H1 (cell line): ENCODE data around the gene CHD5. TPM values are rescaled to one million over a fixed set of nuclear protein-coding genes. Genes with fewer than 3 reads are reported as not detected.

Experiments used
- ATF3 ChIP-seq: IDR thresholded peaks from 2 replicates; pipeline ENCODE4 v1.6.1; 2011; ENCODE audit warnings: low read depth, mild to moderate bottlenecking, low read length; ENCODE audit not compliant: insufficient read depth
- CBX8 ChIP-seq: fragments of 300-800, 300-1000 bp; sonication (generic); IDR thresholded peaks from 2 replicates; pipeline ENCODE4 v1.7.1; 2016; ENCODE audit warnings: low read depth, low read length, borderline replicate concordance
- CHD2 ChIP-seq: IDR thresholded peaks from 2 replicates; pipeline ENCODE4 v1.6.1; 2012; ENCODE audit warnings: low read length, improper control_type of control experiment
- HDAC2 ChIP-seq, 2 experiments: fragments of 300-600 bp in 1 of 2; sonication (generic) in 1 of 2; IDR thresholded peaks; 2 replicates each; pipeline ENCODE4 v1.6.1; 2011 to 2012; ENCODE audit warnings: low read depth in 2 of 2, low read length in 2 of 2, mild to moderate bottlenecking in 2 of 2, moderate library complexity in 2 of 2, borderline replicate concordance in 1 of 2, inconsistent platforms in 1 of 2
- JUN ChIP-seq: IDR thresholded peaks from 2 replicates; pipeline ENCODE4 v1.6.1; 2011; ENCODE audit warnings: low read depth, mild to moderate bottlenecking, improper control_type of control experiment, low read length
- KDM4A ChIP-seq: IDR thresholded peaks from one replicate; pipeline ENCODE4 v1.7.1; 2012; ENCODE audit warnings: low read depth, mild to moderate bottlenecking, moderate library complexity, low read length, inconsistent platforms; ENCODE audit not compliant: severe bottlenecking
- SIN3A ChIP-seq, 2 experiments: IDR thresholded peaks in 1 of 2; conservative IDR thresholded peaks in 1 of 2; 2 replicates each; pipeline ENCODE4 v1.6.1; 2011 to 2012; ENCODE audit warnings: low read length in 2 of 2, improper control_type of control experiment in 1 of 2, low read depth in 1 of 2, mild to moderate bottlenecking in 1 of 2
- SP4 ChIP-seq: IDR thresholded peaks from 2 replicates; pipeline ENCODE4 v1.6.1; 2012; ENCODE audit warnings: low read length, inconsistent platforms
- polyA plus RNA-seq, 7 experiments: library from polyadenylated mRNA; depleted of rRNA in 3 of 7; stranded (reverse) in 5 of 7; unstranded in 2 of 7; fragments of >200 nt in 5 of 7; fragments of 200-250 nt in 2 of 7; gene quantifications; 1 replicate in 5 of 7; 2 replicates in 1 of 7; 4 replicates in 1 of 7; pipeline versions ENCODE4 v1.2.1 to v1.2.3, GENCODE V29; 2011 to 2013; ENCODE audit warnings: missing spikeins in 2 of 7, mixed read lengths in 2 of 7
- total RNA-seq: library from RNA; stranded (reverse); fragmentation: NEBNext Ultra II Directional; extraction: Animal tissue kit (Norgen Biotek cat#: 25700); gene quantifications from 2 replicates; pipeline ENCODE4 v1.2.1, GENCODE V29; 2021

The CHD5 gene
- total and polyA plus RNA-seq, 2 of the 8 experiments (the other 6 are each of a cell fraction or from before 2014, with no cell fraction given), result 0.42 to 1.8 TPM

DNA sequence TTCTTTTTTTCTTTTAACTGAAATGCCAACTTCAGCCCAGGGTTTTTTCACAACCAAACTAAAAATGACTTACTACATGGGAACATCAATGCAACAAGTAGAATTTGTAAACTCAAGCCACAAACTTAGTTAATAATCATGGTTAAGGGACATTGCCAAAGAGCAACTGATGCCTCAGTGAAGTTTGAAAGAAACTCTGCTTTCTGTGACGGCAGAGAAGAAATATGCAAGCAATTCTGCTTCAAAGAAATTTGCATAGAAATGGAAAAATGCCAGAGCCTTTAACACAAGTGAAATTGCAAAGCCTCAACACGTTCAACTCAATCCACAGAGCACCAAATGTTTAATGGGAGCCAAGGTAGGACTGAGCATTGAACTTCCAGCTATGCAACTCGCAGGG is 5.0 kb upstream of the CHD5 start (continued):
- no peak for TF ChIP-seq CBX8
- TF ChIP-seq SP4, result no peak
- no peak for TF ChIP-seq KDM4A
- no peak for TF ChIP-seq JUN
- TF ChIP-seq HDAC2 (IDR thresholded peaks at IDR 0.05; ENCODE audit: borderline replicate concordance in 1 of 2, low read depth in 2 of 2, low read length in 2 of 2), result no peak
- no peak for TF ChIP-seq SIN3A (conservative IDR thresholded peaks at IDR 0.05 in 1 of 2, IDR thresholded peaks at IDR 0.05 in 1 of 2; ENCODE audit: low read depth in 1 of 2, low read length in 2 of 2)
- TF ChIP-seq ATF3, result no peak
- no peak for TF ChIP-seq CHD2
